GM18909 (cell line): Measurements from ENCODE around the gene SNRNP200.
"Not testable (repeated sequence)": the region's sequence is repeated elsewhere in the genome, so short reads cannot be mapped to it uniquely, and the experiment has no call there.

Experiments used
- ATAC-seq: cut with Tn5 transposase; IDR thresholded peaks from one replicate; pipeline ENCODE4 v1.9.1; 2021; ENCODE audit warnings: mild to moderate bottlenecking; ENCODE audit not compliant: unreplicated experiment, poor library complexity

Gene SNRNP200

GRCh38 chr2:96276787-96277499, 28.4 kb downstream of the SNRNP200 start:
- ATAC-seq = no peak

GRCh38 chr2:96274355-96275056, 30.8 kb downstream of the SNRNP200 start:
- no peak for ATAC-seq

- no peak for ATAC-seq
Observed at GRCh38 chr2:96273763-96274162, 31.6 kb downstream of the SNRNP200 start.

DNA sequence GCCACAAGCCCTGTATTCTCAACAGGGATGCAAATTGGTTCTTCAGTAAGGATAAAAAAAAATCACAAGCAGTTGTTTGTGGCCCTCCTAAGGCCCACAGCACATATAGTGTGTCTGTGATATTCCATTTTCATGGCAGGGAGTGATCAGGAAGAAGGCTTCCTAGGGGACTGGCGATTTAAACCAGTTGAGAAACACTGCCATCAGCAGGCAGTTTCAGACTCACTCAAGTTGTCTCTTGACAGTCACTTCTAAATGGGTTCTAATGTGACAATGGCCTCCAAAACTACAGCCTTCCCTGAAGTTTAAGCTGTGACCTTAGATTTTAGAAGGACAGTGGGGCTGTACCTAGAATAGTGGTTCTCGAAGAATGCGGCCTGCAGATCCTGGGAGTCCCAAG, 33.4 kb downstream of the SNRNP200 start:
- ATAC-seq = no peak

- ATAC-seq = no peak
Observed at GRCh38 chr2:96267159-96267971, 38.0 kb downstream of the SNRNP200 start.

- peak; percentile 95 for ATAC-seq
Observed at GRCh38 chr2:96265840-96266679, 39.3 kb downstream of the SNRNP200 start, which contains the start of the genes CIAO1 and TMEM127. CIAO1 (plus strand) TSS chr2:96266225; CDS start chr2:96266351, 126 bp downstream. TMEM127 (minus strand) TSS chr2:96265997; CDS start chr2:96265381, 616 bp downstream.

GRCh38 chr2:96265349-96265839, 40.0 kb downstream of the SNRNP200 start:
- ATAC-seq = peak; percentile 19

- peak; percentile 13 for ATAC-seq
Observed at GRCh38 chr2:96264656-96265348, 40.5 kb downstream of the SNRNP200 start.

- ATAC-seq = no peak
Observed at GRCh38 chr2:96264086-96264485, 41.3 kb downstream of the SNRNP200 start.

DNA sequence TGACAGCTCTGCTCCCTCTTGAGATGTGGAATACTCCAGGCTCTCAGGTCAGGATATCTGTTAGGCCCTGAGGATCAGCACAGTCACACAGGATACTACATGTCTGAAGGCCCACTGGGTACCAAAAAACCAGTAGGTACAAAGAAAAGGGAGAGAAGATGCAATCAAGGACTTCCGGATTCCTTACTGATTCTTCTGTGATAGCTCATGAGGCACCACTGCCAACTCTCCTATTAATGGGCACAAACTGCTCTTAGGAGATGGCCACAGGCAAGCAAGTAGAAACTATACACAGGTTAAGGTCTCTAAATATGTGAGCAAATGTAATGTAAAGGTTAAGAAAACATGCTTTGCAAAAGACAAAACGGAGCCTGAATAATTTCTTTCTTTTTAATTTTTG, 43.0 kb downstream of the SNRNP200 start:
- no peak for ATAC-seq

DNA sequence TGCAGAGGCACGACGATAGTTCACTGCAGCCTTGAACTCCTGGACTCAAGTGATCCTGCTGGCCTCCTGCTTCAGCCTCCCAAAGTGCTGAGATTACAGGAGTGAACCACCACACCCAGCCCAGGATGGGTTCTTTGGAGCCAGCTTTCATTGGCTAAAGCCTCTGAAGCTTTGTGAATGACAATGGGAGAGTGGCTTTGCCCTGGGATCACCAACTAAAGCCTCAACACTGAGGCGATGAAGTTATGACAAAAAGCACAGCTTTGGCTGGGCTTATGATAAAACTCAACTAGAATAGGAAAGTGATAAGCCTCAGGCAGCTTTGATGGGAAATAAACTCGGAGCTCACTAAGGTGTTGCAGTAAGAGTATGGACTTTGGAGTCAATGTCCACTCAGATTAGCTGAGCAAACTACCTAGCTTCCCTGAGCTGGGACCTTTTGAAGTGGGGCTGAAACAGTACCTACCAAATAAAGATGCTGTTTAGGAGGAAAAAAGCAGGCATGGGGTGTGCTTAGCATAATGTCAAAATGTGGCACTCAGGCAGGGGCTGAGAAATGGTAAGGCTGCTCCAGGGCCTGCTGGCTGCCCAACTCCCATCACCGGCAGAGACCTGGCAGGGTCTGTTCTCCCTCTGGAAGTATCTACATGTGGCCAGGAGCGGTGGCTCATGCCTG, 43.9 kb downstream of the SNRNP200 start:
- ATAC-seq = no peak

GRCh38 chr2:96260387-96261260, 44.7 kb downstream of the SNRNP200 start:
- ATAC-seq = peak; percentile 37

GRCh38 chr2:96259497-96259921, 45.8 kb downstream of the SNRNP200 start:
- no peak for ATAC-seq

GRCh38 chr2:96258166-96259022, 47.0 kb downstream of the SNRNP200 start:
- no peak for ATAC-seq

GRCh38 chr2:96257744-96258143, 47.6 kb downstream of the SNRNP200 start:
- ATAC-seq = not testable (repeated sequence)

GRCh38 chr2:96256611-96257113, 48.7 kb downstream of the SNRNP200 start:
- ATAC-seq = no peak

- ATAC-seq = no peak
Observed at GRCh38 chr2:96254571-96254970, 50.8 kb downstream of the SNRNP200 start.
